Testis (tissue), 2 donors: ENCODE data around the gene TBX18.

ENCODE experiments used
- CTCF ChIP-seq, 3 experiments: fragments of 450-650 bp in 2 of 3; fragments of 200-600 bp in 1 of 3; sonication (generic) in 1 of 3; IDR thresholded peaks; one replicate each; pipeline ENCODE4 v1.5.1; 2016 to 2019; ENCODE audit warnings: antibody characterized with exemption in 3 of 3, mild to moderate bottlenecking in 2 of 3, moderate library complexity in 1 of 3
- POLR2A ChIP-seq: fragments of 450-650 bp; IDR thresholded peaks from one replicate; pipeline ENCODE4 v1.6.1; 2017; ENCODE audit warnings: antibody characterized with exemption, mild to moderate bottlenecking, moderate library complexity

- TF ChIP-seq CTCF (IDR thresholded peaks at IDR 0.05) (no peak), POLR2A (no peak)
These were observed 8.7 kb upstream of the TBX18 start for GRCh38 chr6:84773133-84773430.
